OCI-LY7 (cell line): ENCODE data around the gene APPBP2. TPM values are rescaled to one million over a fixed set of nuclear protein-coding genes. Genes with fewer than 3 reads are reported as not detected.
A peak's percentile ranks its signal among the peaks of the same experiment; 100 is the strongest.

ENCODE experiments used
- BruUV-seq: library from RNA; stranded (reverse); fragments of 400-500 nt; replicated peaks from 2 replicates; lab custom pipeline; 2021; lab: Mats Ljungman, UMichigan
- CTCF ChIA-PET: fragments of 300-600 bp; sonication (Branson Sonifier 250); formaldehyde crosslinking; loops from one replicate; lab custom pipeline; 2022; ENCODE audit warnings: antibody characterized with exemption; ENCODE audit not compliant: unreplicated experiment; lab: Charles Lee
- POLR2A ChIA-PET: fragments of 300-600 bp; sonication (Branson Sonifier 250); formaldehyde crosslinking; loops from one replicate; lab custom pipeline; 2022; ENCODE audit warnings: antibody characterized with exemption; lab: Charles Lee
- DNase-seq: peaks from one replicate; pipeline ENCODE4 v3.0.0-alpha.2; 2015; ENCODE audit warnings: low spot score
- H2AFZ ChIP-seq: fragments of 200-600 bp; sonication (generic), shearing (Covaris generic); 2 replicates; pipeline ENCODE4 v1.6.1; 2014; ENCODE audit warnings: mild to moderate bottlenecking, antibody characterized with exemption, low read length, moderate library complexity
- H3K27ac ChIP-seq: fragments of 200-600 bp; sonication (generic); 2 replicates; pipeline ENCODE4 v1.5.1; 2014; ENCODE audit warnings: mixed run types, low read depth, mild to moderate bottlenecking, moderate library complexity, low read length, inconsistent platforms; ENCODE audit not compliant: poor library complexity, severe bottlenecking
- H3K36me3 ChIP-seq: fragments of 200-600 bp; sonication (generic); 2 replicates; pipeline ENCODE4 v1.6.1; 2014; ENCODE audit warnings: mild to moderate bottlenecking, antibody characterized with exemption, low read length, moderate library complexity, mixed read lengths; ENCODE audit not compliant: insufficient read depth
- H3K4me1 ChIP-seq: fragments of 200-600 bp; sonication (generic); 2 replicates; pipeline ENCODE4 v1.5.1; 2014; ENCODE audit warnings: mild to moderate bottlenecking, low read length; ENCODE audit not compliant: insufficient read depth, poor library complexity, severe bottlenecking
- H3K4me2 ChIP-seq: fragments of 200-600 bp; sonication (generic); 2 replicates; pipeline ENCODE4 v1.6.1; 2014; ENCODE audit warnings: mild to moderate bottlenecking, low read length
- H3K4me3 ChIP-seq: fragments of 200-600 bp; sonication (generic); 2 replicates; pipeline ENCODE4 v1.5.1; 2014; ENCODE audit warnings: mild to moderate bottlenecking, low read depth, low read length; ENCODE audit not compliant: poor library complexity, severe bottlenecking
- H3K79me2 ChIP-seq: fragments of 200-600 bp; sonication (generic); 2 replicates; pipeline ENCODE4 v1.6.1; 2016; ENCODE audit warnings: low read depth, mild to moderate bottlenecking, low read length, moderate library complexity, mixed read lengths; ENCODE audit not compliant: insufficient read depth
- H3K9me2 ChIP-seq: fragments of 200-600 bp; sonication (generic); 2 replicates; pipeline ENCODE4 v1.6.1; 2016; ENCODE audit warnings: mild to moderate bottlenecking, low read length, mixed read lengths; ENCODE audit not compliant: insufficient read depth
- H3K9me3 ChIP-seq: fragments of 200-600 bp; sonication (generic); 2 replicates; pipeline ENCODE4 v1.6.1; 2014; ENCODE audit warnings: mild to moderate bottlenecking, mixed run types, low read length, mixed read lengths
- H4K20me1 ChIP-seq: fragments of 200-600 bp; sonication (generic); 2 replicates; pipeline ENCODE4 v1.6.1; 2014; ENCODE audit warnings: mild to moderate bottlenecking, antibody characterized with exemption, low read length, moderate library complexity, mixed read lengths; ENCODE audit not compliant: insufficient read depth
- CTCF ChIP-seq: fragments of 200-600 bp; sonication (generic); conservative IDR thresholded peaks from 2 replicates; pipeline ENCODE4 v1.5.1; 2014; ENCODE audit warnings: mild to moderate bottlenecking, antibody characterized with exemption, low read length, moderate library complexity, mixed read lengths
- EZH2phosphoT487 ChIP-seq: fragments of 200-600 bp; sonication (generic); IDR thresholded peaks from 2 replicates; pipeline ENCODE4 v1.6.1; 2018; ENCODE audit warnings: low read depth, borderline replicate concordance, mild to moderate bottlenecking, mixed run types, antibody characterized with exemption, low read length, moderate library complexity, mixed read lengths
- intact Hi-C: fragments of 100-400 bp; cut with micrococcal nuclease; formaldehyde crosslinking; loops from one replicate; pipeline ENCODE4 v1.10.0; 2022; ENCODE audit not compliant: unreplicated experiment
- total RNA-seq, 2 experiments: library from RNA; depleted of rRNA in 1 of 2; stranded (reverse); fragments of >200 nt in 1 of 2; shearing (Covaris generic) in 1 of 2; gene quantifications; 2 replicates each; pipeline ENCODE4 v1.2.3, GENCODE V29; 2014 to 2022

Gene APPBP2
- total RNA-seq, 2 experiments from 2014 or later = 11.8 to 28.1 TPM

DNA sequence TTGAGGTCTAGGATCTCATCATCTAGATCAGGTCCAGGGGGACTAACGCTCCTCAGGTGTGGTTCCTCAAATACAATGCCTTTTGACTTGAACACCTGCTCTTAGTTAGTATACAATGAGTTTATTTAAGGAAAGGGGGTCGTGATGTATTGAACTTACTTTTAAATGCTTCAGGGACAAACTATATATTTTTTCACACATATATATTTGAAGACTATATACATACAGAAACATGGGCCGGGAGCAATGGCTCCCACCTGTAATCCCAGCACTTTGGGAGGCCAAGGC lies 122.6 kb downstream of the APPBP2 start:
- H3K4me2 ChIP-seq = no peak overlapping the region
- H3K36me3 ChIP-seq = no peaks in the 10 kb centered on the region
- H3K9me3 ChIP-seq = no peaks in the 10 kb centered on the region
- TF ChIP-seq CTCF (no peak), EZH2phosphoT487 (no peak)
- DNase-seq = no peak
- no TSS peak for BruUV-seq
- intact Hi-C loops = no loop called here
- H3K4me3 ChIP-seq = no peak overlapping the region
- ChIA-PET CTCF (no interaction called here), POLR2A (no interaction called here)
- H4K20me1 ChIP-seq = no peaks in the 10 kb centered on the region
- H3K4me1 ChIP-seq = peaks cover 1% of the 10 kb centered on the region
- H3K79me2 ChIP-seq = no peaks in the 10 kb centered on the region
- no peak overlapping the region for H3K27ac ChIP-seq
- no peak overlapping the region for H2AFZ ChIP-seq
- H3K9me2 ChIP-seq = no peaks in the 10 kb centered on the region

DNA sequence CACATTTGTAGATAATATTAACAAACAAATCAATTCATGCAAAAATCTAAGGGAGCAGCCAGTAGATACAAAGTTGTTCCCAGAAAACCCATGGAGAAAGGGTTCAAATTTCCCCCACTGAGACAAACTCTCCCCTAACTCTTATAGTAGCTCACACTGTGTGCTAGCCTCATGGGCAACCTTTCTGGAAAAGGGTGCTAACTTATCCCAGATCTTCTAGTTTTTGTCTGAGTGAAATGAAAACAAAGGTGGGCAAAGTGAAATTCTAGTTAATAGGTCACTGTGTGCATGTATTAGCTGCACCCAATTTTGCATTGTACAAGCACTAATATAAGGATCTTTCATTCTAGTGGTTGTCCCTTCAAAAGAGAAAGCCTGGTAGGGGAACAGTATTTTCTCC lies 124.2 kb downstream of the APPBP2 start:
- H3K4me3 ChIP-seq = no peak overlapping the region
- no peaks in the 10 kb centered on the region for H4K20me1 ChIP-seq
- H3K4me2 ChIP-seq = no peak overlapping the region
- no peaks in the 10 kb centered on the region for H3K79me2 ChIP-seq
- no peaks in the 10 kb centered on the region for H3K9me2 ChIP-seq
- TF ChIP-seq EZH2phosphoT487 (no peak), CTCF (no peak)
- intact Hi-C loops = no loop called here
- POLR2A ChIA-PET = no interaction called here
- peaks cover 12% of the 10 kb centered on the region for H3K4me1 ChIP-seq
- H3K36me3 ChIP-seq = no peaks in the 10 kb centered on the region
- CTCF ChIA-PET = interaction anchor here (1.7 kb wide), 1 partner anchor 174 kb away, joined by 3 read pairs; no protein-coding TSS in a partner anchor
- DNase-seq = no peak
- H3K27ac ChIP-seq = no peak overlapping the region
- no peak overlapping the region for H2AFZ ChIP-seq
- BruUV-seq = no TSS peak
- no peaks in the 10 kb centered on the region for H3K9me3 ChIP-seq

DNA sequence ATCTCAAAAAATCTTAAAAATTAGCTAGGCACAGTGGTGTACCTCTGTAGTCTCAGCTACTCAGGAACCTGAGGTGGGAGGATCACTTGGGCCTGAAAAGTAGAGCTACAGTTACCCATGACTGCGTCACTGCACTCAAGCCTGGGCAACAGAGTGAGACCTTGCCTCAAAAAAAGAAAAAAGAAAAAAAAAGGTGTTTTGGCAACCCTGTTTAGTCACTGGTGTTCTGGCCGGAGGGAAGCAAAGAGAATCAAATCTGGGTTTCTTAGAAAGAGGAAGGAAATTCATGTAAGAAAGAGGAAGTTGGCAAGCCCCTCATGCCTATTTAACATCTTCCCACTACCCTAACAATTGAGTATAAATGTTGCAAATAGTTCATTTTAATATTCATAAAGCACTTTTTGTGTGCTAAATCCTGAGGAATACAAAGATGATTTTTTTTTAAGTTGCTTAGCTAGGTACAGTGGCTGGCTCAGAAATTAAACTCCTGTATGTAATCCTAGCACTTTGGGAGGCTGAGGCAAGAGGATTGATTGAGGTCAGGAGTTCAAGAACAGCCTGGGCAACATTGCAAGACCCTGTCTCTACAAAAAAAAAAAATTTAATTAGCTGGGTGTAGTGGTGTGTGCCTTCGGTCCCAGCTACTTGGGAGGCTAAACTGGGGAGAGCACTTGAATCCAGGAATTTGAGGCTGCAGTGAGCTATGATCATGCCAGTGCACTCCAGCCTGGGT lies 127.6 kb downstream of the APPBP2 start:
- intact Hi-C loops = loop anchor here (10.0 kb wide), 2 partner anchors 64 to 264 kb away; no protein-coding TSS in a partner anchor
- no peak overlapping the region for H3K27ac ChIP-seq
- POLR2A ChIA-PET = interaction anchor here (0.5 to 1.0 kb wide), 2 partner anchors 8 to 1842 kb away, joined by 3 read pairs; no protein-coding TSS in a partner anchor
- H3K36me3 ChIP-seq = no peaks in the 10 kb centered on the region
- no peaks in the 10 kb centered on the region for H3K9me3 ChIP-seq
- CTCF ChIA-PET = no interaction called here
- peaks cover 12% of the 10 kb centered on the region for H3K4me1 ChIP-seq
- no peaks in the 10 kb centered on the region for H3K79me2 ChIP-seq
- DNase-seq = peak; percentile 75
- no peaks in the 10 kb centered on the region for H4K20me1 ChIP-seq
- no peak overlapping the region for H3K4me3 ChIP-seq
- H2AFZ ChIP-seq = no peak overlapping the region
- H3K9me2 ChIP-seq = no peaks in the 10 kb centered on the region
- peak overlapping the region; percentile 6; the same call in 1 of the 2 replicates for H3K4me2 ChIP-seq
- BruUV-seq = no TSS peak
- TF ChIP-seq EZH2phosphoT487 = no peak
- no peak for TF ChIP-seq CTCF
